ENCODE measurements around the gene CCDC102A. TPM values are rescaled to one million over a fixed set of nuclear protein-coding genes. Genes with fewer than 3 reads are reported as not detected.

Gene CCDC102A
- total and polyA plus RNA-seq, 9 of the 15 experiments (the other 6 are each of a cell fraction or from before 2014, with no cell fraction given), result 0.03 to 4.9 (median 1.4) TPM

DNA sequence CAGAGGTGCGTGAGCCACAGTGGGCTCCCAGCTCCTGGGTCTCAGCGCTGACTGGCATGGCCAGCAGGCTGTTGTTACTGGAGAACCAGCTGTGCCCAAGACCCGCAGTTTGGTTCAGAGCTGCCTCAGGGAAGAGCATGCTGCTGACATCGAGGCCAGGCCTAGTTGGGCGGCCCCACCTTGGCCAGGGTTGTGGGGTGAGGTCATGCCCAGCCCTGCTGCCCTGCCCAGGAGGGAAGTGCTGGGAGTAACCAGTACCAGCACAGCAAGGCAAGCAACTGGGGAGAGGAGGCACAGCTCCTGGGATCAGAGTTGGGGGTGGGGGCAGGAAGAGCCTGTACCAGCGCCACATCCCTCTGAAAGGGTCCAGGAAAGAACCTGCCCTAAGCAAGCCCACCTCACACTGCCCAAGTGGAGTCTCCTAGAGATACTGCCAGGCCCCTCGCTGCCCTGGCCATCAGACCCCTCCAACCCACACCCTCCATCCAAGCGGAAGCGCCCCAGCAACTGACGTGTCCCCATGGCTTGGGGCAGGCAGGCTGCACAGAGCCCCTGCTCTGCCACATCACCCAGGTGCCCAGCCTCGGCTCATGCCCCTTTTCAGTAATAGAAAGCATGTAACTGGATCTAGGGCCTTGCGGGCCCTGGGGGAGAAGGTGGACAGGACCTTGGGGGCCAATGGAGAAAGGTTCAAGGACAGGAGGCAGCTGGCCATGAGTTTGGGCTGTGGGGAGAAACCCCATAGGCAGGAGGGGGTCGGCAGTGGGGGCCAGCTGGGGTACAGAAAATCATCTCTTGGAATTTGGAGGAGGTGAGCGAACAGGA, 51.1 kb downstream of the CCDC102A start:
- peaks cover 10 to 42% of the 10 kb centered on the region in 2 experiments; a peak in 4 of 5 replicates for H3K4me1 ChIP-seq (replicated peaks in 1 of 2; ENCODE audit: control insufficient read depth in 2 of 2, insufficient read depth in 2 of 2, low read length in 2 of 2)
- POLR2A ChIA-PET, result interaction anchor here (0.7 kb wide), 1 partner anchor 8 kb away, joined by 3 read pairs; no protein-coding TSS in a partner anchor

More for the DNA sequence above, 51.1 kb downstream of the CCDC102A start:
- intact Hi-C loops (cut with micrococcal nuclease), result no loop called here
- Histone ChIP-seq H4K20me1 (replicated peaks; ENCODE audit: control insufficient read depth, insufficient read depth, low read length) (no peaks in the 10 kb centered on the region), H3K79me2 (ENCODE audit: control insufficient read depth, insufficient read depth, low read length) (no peaks in the 10 kb centered on the region), H3K9ac (ENCODE audit: insufficient read depth in 1 of 2, low read depth in 2 of 2, low read length in 2 of 2) (peak overlapping the region; percentile 43 to 91; a peak in 3 of 4 replicates), H3K36me3 (ENCODE audit: control insufficient read depth, insufficient read depth, low read length) (no peaks in the 10 kb centered on the region), H3K9me3 (replicated peaks; ENCODE audit: control insufficient read depth, insufficient read depth, low read depth, low read length) (no peaks in the 10 kb centered on the region), H3K9me1 (ENCODE audit: control insufficient read depth, insufficient read depth, low read length) (no peaks in the 10 kb centered on the region), H3K27me3 (ENCODE audit: control insufficient read depth in 2 of 2, insufficient read depth in 2 of 2, low read length in 2 of 2) (no peaks in the 10 kb centered on the region), H3K4me3 (peak overlapping the region; percentile 44), H3K27ac (ENCODE audit: extremely low read depth, low read depth, low read length) (no peak overlapping the region), H3K4me2 (ENCODE audit: insufficient read depth, low read length) (peak overlapping the region; percentile 80), H2AFZ (ENCODE audit: low read depth, low read length) (peak overlapping the region; percentile 87)
- ATAC-seq (no peak), FAIRE-seq (no peak), DNase-seq (ENCODE audit: extremely low read depth in 1 of 4, low spot score in 3 of 4) (peak in 1 of 4 experiments; percentile 4)
- TSS peak; percentile 60 for BruUV-seq (replicated peaks)
- in situ Hi-C loops (cut with MboI), result no loop called here
- CTCF ChIA-PET (ENCODE audit: low intra/inter-chr PET ratio), result no interaction called here
- TF ChIP-seq MECOM (CRISPR knock-in tag; IDR thresholded peaks at IDR 0.05) (no peak), ZNF217 (CRISPR knock-in tag; IDR thresholded peaks at IDR 0.05) (no peak), NFXL1 (CRISPR knock-in tag; IDR thresholded peaks at IDR 0.05) (no peak), E2F3 (CRISPR knock-in tag; IDR thresholded peaks at IDR 0.05) (no peak), ZNF717 (CRISPR knock-in tag; IDR thresholded peaks at IDR 0.05) (no peak), ZNF134 (CRISPR knock-in tag; conservative IDR thresholded peaks at IDR 0.05) (no peak), ZNF644 (tag; IDR thresholded peaks at IDR 0.05; ENCODE audit: low read depth) (no peak), ZFX (CRISPR knock-in tag; IDR thresholded peaks at IDR 0.05) (peak; percentile 3; the same call in 1 of the 2 replicates), ZNF133 (CRISPR knock-in tag; IDR thresholded peaks at IDR 0.05) (no peak), PTTG1 (tag; IDR thresholded peaks at IDR 0.05; ENCODE audit: low read depth) (no peak), LEF1 (IDR thresholded peaks at IDR 0.05) (no peak), ZBTB7A (IDR thresholded peaks at IDR 0.05; ENCODE audit: borderline replicate concordance, control insufficient read depth, low read depth, low read length) (0 out of 2 replicates have a peak, but pooled peaks have one; percentile 3)
- TF ChIP-seq, protein P1, sequence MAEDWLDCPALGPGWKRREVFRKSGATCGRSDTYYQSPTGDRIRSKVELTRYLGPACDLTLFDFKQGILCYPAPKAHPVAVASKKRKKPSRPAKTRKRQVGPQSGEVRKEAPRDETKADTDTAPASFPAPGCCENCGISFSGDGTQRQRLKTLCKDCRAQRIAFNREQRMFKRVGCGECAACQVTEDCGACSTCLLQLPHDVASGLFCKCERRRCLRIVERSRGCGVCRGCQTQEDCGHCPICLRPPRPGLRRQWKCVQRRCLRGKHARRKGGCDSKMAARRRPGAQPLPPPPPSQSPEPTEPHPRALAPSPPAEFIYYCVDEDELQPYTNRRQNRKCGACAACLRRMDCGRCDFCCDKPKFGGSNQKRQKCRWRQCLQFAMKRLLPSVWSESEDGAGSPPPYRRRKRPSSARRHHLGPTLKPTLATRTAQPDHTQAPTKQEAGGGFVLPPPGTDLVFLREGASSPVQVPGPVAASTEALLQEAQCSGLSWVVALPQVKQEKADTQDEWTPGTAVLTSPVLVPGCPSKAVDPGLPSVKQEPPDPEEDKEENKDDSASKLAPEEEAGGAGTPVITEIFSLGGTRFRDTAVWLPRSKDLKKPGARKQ (CRISPR knock-in tag; IDR thresholded peaks at IDR 0.05), result no peak
- WGBS (ENCODE audit: insufficient coverage, low coverage, missing lambda C conversion rate), result 64% methylated on average over 14 of the region's 14 CpGs

Data from K562 (cell line).